Measurements from ENCODE around the gene FJX1.

FJX1 gene

DNA sequence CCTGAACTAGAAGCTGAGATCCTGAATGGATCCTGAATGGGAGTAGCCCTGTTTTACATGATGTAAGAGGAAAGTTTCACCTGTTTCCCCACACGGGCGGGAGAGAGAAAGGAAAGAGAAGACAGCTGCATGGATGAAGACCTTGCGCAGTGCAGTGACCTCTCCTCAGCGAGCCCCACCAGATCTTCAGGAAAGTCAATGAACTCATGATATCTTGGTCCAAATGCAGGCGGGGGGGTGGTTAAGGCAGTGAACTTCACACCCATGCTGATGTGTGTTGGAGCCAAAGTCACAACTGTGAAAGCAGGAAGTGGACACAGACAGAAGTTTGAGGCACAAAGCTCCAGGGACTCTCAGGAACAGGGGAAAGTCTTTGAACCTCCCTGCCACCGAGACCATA, 8.6 kb upstream of the FJX1 start:
- DNase-seq: no peak

DNA sequence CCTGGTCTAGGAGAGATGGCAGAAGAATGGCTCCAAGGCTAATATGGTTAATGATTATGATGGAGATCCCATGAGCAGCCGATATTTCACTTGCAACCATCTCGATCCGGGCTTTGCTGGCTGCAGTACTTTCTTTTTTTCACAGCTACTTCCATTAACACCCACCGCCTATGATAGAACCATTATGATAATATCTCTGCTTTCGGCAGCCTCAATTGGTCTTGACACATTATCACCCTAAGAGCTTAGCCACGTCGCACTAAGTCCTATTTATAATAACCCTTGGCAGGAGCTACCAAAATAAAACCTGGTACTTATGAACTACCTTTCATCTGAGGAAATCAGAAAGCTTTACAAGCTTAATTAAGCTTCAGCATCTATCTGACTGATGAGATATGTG, 7.6 kb upstream of the FJX1 start:
- DNase-seq: no peak

DNA sequence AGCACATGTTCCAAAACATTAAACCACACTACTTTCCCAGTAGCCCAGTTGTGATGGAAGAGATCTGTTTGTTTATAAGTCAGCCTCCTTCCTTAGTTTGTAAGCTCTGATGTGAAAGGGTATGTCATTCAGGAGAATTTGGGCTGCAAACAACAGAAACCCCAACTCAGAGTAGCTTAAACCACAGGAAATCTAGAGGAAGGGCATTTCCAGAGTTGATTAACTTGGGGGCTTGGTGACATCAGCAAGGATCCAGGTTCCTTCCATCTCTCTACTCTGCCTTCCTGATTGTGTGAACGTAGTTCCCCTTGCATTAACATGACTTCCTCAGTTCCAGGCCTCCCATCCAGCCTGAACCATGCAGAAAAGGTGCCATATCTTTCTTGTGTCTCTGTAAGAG, 6.5 kb upstream of the FJX1 start:
- no peak for DNase-seq

DNA sequence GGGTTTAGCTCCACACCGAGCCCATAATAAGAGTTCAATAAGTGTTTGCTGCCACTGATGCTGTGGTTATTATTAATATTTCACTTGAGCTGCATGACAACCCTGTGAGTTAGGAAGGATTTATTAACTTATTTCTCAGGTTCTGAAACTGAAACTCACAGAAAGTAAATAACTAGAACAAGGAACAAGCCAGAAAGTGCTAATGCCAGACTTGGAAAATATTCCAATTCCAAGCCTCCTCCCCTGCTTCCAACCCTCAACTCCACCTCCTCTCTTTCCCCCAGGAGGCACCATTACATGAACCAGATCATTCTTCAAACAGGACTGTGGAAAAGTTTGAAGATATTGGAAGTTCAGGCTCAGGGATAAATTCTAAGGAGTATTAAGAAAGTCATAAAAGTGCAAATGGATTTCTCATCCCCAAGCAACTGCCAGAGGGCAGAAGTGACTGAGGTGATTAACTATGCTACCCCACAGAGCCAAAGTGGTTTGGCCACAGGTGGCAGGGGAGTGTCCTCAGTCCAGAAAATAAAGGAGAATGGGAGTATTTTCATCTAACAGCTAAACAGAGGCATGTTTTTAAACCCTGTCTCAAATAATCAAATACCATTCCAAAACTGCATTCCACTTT, 3.2 kb upstream of the FJX1 start:
- DNase-seq: no peak

DNA sequence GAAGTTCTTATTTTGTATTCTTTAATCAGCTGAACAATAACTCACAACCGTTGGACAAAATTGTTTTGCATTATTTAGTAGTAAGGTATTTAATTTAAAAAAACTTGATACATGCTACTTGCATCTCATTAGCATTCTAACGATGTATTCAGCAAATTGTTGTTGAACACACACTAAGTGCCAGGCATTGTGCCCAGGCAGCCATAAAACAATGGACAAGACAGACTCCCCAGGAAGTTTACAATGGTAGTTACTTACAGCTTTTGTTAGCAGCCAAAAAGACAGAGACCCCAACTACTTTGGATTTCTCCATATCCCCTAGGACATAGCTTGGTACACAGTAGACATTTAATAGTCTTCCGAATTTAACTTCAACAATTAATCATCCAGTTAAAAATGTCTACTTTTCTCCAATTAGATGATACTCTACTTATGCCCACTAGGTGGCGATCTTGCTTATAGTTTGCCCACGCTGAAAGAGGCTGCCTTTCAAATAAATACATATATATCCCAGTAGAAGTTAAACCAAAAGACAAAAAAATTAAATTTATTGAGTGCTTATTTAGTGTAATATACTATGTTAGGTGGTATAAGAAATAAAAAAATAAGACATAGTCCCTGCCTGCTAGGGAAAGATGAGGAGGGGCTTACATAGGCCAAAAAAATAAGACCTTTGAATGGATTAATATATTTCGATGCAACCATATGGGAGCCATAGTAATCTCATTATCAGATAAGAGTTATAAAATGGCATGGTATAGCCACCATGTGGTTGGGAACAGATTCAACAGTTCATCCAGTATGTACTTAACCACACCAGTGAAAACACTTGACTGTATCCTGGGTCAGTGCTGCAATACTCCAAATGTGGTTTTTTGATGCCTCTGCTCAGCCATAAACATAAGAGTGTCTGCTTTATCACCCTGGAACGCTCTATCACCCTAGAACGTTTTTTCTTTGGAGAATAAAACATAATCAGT, 2.0 kb upstream of the FJX1 start:
- peak; percentile 17 for DNase-seq

DNA sequence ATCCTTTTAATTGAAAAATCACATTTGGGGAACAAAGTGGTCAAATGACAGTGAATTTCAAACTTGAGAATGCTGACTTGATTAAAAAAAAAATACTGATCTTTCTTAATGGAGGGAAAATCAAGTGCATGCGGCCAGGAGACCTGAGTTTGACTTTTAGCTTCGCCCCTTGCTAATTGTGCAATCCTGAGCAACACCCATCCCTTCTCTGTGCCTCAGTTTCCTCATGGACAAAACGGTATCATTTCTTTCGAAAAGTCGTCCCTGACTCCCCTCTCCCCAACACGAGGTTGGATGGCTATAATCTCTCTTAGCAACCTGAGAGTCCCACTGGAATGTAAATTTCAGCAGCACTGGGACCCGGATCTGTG, 959 bp upstream of the FJX1 start:
- DNase-seq: no peak

DNA sequence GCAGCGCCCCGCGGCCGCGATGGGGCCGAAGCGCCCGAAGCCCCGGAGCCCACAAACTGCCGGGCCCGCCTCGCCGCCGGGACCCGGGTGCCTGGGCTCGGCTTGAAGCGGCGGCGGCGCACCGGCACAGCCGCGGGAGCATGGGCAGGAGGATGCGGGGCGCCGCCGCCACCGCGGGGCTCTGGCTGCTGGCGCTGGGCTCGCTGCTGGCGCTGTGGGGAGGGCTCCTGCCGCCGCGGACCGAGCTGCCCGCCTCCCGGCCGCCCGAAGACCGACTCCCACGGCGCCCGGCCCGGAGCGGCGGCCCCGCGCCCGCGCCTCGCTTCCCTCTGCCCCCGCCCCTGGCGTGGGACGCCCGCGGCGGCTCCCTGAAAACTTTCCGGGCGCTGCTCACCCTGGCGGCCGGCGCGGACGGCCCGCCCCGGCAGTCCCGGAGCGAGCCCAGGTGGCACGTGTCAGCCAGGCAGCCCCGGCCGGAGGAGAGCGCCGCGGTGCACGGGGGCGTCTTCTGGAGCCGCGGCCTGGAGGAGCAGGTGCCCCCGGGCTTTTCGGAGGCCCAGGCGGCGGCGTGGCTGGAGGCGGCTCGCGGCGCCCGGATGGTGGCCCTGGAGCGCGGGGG, 346 bp downstream of the FJX1 start:
- no peak for DNase-seq

DNA sequence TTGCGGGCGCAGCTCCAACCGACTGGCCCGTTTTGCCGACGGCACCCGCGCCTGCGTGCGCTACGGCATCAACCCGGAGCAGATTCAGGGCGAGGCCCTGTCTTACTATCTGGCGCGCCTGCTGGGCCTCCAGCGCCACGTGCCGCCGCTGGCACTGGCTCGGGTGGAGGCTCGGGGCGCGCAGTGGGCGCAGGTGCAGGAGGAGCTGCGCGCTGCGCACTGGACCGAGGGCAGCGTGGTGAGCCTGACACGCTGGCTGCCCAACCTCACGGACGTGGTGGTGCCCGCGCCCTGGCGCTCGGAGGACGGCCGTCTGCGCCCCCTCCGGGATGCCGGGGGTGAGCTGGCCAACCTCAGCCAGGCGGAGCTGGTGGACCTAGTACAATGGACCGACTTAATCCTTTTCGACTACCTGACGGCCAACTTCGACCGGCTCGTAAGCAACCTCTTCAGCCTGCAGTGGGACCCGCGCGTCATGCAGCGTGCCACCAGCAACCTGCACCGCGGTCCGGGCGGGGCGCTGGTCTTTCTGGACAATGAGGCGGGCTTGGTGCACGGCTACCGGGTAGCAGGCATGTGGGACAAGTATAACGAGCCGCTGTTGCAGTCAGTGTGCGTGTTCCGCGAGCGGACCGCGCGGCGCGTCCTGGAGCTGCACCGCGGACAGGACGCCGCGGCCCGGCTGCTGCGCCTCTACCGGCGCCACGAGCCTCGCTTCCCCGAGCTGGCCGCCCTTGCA, 1.0 kb downstream of the FJX1 start:
- DNase-seq: no peak

DNA sequence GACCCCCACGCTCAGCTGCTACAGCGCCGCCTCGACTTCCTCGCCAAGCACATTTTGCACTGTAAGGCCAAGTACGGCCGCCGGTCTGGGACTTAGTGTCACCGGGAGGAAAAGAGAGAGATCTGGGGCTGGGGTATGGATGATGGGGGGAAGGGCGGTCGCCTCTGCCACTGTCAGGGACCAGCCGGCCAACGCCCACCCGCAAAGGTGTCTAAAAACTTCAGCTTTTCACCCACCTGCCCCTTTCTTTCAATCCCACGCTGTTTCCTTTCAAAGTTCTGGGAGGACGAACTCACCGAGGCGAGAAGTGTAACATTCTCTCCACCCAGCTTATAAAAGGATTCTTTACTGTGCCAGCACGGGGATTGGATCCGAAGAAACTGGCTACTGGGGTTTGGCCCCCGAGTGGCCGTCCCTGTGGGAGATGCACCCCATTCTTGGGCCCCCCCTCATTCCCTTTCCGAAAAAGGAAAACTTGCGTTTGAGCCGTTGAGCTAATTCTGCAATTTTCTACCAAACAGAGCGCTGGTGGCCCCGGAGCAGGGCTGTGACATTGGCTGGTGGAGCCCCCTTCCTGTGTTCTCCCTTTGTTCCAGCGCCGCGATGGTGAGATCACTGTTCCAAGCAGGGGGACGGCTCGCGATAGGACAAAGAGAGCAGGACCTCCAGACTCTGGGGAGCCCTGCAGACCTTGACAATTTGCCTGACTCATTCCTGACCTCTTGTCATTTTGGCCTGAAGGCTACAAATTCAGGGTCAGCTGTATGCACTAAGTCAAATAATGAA, 1.8 kb downstream of the FJX1 start:
- DNase-seq: peak; percentile 25

DNA sequence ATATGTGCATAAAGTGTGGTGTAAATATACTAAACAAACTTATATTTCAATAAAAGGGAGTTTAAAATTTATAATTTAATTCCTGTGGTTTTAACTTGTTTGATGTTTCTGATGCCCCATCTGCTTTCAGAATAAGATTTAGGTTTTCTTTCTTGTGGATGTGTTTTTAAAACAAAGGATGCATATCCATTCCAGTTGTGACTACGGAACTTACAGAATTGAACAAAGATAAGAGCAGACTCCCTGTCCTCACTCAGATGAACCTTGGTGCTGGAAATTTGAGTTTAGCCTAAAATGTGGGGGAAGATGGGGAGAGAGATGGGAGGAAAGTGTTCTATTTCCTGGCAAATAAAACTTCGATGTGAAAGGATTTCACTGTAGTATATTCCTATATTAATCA, 2.5 kb downstream of the FJX1 start:
- no peak for DNase-seq

DNA sequence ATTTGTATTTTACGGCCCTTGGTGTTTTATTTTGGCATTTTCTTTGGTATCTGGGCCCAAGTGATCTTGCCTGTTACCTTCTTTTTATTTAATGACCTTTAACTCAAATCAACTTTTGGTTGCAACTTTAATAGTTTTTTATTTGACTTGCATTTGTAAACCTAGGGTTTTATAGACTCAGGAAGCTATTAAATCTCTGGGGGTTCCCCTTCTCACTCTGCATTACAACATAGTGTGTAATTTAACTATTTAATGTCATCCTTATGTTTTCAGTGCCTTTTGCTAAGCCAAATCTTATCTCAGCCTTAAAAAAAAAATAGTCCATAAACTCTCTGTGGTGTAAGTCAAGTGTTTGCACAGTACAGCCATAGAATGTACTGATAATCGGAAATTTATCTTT, 3.4 kb downstream of the FJX1 start:
- no peak for DNase-seq

DNA sequence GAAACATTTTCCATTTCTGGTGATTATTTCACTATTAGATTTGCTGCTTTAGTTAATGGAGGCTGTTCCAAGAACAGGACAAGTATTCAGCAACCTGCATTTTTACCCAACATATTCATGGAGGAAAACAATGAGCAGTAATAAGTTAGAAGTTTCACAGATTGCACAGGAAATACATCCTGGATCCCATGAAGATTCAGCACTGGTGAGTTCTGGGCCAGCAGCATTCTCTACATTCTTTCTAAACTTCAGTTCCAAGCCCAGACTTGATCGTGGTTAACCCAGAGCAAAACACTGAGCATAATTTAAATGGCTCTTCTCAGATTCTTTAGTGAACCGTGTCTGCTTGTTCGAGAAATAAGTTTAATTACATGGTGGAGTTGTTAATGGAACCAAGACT, 3.8 kb downstream of the FJX1 start:
- DNase-seq: no peak

DNA sequence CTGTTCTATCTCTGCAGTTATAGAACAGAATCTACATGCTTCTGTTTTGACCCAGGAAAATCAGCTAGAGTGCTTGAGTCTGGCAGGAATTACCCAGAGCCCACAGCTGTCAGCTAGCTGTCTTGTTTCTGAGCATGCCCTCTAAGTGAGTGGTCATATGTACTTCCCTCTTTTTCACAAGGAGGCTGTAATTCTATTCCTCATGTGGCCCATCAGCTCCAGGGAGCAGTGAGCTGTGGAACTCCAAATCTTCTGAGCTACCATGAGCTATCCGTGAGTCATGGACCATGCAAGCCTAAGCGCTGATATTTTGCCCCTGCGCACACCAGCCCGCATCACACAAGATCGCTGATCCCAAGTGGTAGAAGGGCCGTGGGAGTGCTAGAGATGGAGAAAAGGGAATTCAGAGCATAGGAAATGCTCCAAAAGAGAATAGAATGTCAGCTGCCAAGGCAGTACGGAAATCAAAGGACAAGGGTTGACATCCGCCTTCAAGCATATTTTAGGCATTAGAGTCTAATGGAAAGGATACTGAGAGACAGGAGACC, 5.4 kb downstream of the FJX1 start:
- DNase-seq: no peak

DNA sequence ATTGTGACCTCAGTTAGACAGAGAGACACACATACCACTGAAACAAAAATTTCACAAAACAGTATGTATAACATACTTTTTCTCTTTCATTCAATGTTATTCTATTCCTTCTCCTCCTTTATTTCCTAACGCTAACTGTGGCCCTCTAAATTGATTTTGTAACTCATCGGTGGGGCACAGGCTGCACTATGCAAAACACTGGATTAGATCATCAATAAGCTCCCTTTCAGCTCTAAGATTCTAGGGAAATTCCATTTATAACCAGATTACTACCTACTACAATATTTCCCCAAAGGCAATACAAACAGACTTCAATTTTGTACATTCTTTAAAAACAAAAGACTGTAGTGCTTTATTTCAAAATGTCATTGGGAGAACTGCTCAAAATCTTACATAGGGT, 6.1 kb downstream of the FJX1 start:
- no peak for DNase-seq

DNA sequence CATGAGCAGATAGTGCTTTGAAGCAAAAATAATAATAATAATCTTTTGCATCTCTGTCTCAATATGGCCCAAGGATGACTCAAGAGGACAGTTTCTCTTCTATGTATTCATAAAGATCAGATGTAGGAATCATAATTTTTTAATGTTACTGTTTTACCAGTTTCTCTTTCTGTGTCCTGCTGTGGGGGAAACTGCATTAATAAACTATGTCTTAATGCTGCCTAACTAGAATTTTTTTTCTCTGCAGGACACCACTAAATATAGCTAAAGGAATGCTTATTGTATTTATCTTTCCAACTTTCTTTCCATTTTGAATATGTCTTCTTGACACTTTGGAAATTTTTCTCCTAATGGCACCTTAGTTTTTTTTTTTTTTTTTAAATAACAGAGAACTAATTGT, 6.5 kb downstream of the FJX1 start:
- DNase-seq: no peak

DNA sequence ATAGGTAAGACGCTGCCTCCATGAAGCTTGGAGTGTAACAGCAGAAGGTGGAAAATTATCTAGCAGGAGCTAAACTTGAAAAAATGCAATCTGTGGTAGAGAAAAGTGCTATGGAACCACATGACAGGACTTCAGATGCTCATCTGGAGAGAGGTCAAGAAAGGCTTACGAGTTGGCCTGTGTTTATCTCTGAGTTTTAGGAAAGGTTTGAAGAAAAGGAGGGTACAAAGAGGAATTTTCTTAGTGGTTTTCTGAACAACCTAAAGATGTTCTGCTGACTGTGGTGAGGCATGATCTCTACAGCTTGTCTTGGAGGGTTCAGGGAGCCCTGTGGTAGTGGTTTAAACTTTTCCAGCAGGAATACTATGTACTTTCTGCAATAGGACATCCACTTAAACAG, 8.2 kb downstream of the FJX1 start:
- no peak for DNase-seq

DNA sequence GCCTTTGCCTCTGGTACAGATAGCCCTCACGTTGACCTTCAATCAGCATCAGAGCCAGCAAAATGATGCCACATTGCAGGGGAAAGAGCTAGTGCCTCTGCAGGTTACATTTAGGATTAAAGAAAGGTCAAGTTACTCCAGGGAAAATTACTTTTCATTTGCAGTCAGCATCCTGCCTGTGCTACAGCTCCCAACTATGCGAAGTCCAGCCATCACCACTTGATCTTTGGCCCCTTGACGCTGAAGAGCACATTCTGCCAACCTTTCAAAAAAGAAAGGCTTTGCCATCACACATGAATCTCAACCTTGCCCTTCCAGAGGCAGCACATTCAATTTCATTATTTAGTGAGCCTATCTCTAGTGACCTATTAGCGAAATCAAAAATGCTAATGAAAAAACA, 11.3 kb downstream of the FJX1 start:
- no peak for DNase-seq

DNA sequence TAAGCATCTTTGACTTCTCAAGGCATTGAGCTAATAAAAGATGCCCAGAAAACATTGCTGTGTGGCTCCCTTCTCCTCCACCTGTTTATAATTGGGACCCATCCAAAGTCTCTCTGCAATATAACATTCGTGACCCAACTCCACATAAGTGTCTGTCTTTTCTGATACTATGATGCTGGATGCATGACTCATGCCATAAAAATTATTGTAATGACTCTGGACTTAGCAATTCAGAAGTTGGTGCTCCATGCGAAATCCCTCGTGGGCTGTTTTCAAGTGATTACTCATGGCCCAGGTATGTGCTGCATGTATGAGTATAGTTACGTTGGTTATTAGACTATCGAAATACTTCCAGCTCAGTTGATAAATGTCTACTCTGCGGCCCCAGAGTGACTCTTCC, 11.7 kb downstream of the FJX1 start:
- no peak for DNase-seq

DNA sequence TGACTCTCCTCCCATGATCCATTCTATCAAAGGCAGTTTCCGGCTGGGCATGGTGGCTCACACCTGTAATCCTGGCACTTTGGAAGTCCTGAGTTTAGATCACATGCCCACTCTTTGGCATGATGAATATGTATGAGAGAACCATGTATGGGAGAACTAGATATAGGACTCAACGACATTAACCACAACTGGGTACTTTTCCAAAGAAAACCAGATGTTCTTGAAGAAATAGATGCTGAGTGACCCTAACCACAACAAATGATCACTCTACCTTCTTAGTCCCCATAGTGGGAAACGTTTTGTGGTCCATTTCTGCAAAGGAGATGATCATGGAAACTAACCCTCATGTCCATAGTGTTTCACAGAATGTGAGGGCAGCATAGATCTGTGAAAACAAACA, 13.6 kb downstream of the FJX1 start:
- DNase-seq: no peak

DNA sequence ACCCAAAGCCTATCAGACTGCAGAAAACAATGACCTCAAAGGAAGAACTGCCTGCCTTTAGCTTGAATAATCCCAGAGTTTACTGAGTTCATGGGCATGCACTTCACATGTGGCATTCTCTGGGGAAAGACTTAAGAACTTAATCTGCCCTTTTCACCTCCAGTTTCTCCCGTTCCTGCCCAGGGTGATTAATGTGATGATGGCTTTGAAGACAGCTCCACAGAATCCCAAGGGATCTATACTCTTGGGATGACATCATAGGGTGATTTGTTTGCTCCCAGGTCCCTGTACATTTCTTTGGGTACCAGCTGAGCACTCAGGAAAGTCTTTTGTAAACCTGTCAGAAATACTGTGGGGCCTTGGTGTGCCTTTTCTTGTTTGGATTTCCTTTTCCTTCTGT, 14.0 kb downstream of the FJX1 start:
- DNase-seq: no peak

DNA sequence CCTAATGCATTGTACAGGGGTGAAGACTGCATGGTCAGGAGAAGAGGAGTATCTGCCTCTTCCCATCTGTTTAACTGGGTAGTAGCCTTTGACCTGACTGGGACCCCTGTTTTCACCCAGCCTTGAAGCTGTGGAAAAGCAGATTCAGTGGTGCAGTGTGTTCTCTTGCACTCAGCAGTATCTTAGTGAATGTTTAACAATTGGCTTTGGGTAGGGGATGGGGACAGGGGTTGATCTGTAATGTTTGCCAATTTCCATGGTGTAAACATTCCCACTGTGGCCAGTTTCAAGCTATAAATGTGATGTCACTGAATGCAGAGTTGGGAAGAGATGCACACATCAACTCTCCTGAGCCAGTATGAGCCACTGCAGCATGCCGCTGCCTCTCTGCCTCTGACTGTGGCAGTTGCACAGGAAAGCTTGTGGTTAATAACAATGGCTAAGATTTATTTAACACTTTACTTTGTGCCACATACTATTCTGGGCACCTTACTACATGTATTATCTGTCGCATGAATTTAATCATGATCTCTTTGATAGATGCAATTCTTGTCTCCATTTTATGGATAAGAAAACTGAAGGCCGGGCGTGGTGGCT, 15.7 kb downstream of the FJX1 start:
- no peak for DNase-seq

DNA sequence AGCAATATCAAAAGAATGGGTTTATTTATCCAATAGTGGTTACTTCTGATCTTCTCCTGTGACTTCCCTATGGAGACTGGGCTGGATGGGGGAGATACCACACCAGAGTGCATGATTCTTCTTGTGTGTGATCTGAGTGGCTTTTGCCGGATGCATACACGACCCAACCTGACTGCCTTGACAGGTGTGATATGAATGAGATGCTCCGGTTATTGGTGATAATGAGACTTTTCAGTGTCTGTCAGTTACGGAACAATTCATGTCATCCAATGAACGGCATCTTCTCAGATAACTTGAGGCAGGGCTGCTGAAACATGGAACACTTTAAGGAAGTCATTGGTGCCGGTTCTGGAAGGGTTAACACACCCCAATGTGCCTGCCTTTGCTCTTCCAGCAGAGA, 17.7 kb downstream of the FJX1 start:
- no peak for DNase-seq

Measured in NCI-H1694 (cell line).